Mucosa of rectum (tissue), 2 donors: ENCODE measurements around the gene PBX4.

Source experiments
- H3K27ac ChIP-seq, 2 donors: one replicate each; pipeline ENCODE4 v1.7.0; 2013; ENCODE audit warnings: inconsistent platforms in 2 of 2, low read depth in 2 of 2, low read length in 2 of 2
- H3K27me3 ChIP-seq, 2 donors: one replicate each; pipeline ENCODE4 v1.7.0; 2013; ENCODE audit warnings: low read length in 2 of 2; ENCODE audit not compliant: control insufficient read depth in 2 of 2, insufficient read depth in 2 of 2
- H3K36me3 ChIP-seq, 2 donors: one replicate each; pipeline ENCODE4 v1.7.0; 2013; ENCODE audit warnings: low read length in 2 of 2; ENCODE audit not compliant: control insufficient read depth in 2 of 2, insufficient read depth in 2 of 2
- H3K4me1 ChIP-seq, 2 donors: one replicate each; pipeline ENCODE4 v1.7.0; 2013; ENCODE audit warnings: low read length in 2 of 2, mild to moderate bottlenecking in 1 of 2; ENCODE audit not compliant: control insufficient read depth in 2 of 2, insufficient read depth in 2 of 2
- H3K4me3 ChIP-seq, 2 donors: one replicate each; pipeline ENCODE4 v1.7.0; 2013; ENCODE audit warnings: low read length in 2 of 2
- H3K9ac ChIP-seq, 2 donors: one replicate each; pipeline ENCODE4 v1.7.0; 2013; ENCODE audit warnings: low read length in 2 of 2, low read depth in 1 of 2, mild to moderate bottlenecking in 1 of 2
- H3K9me3 ChIP-seq, 2 donors: one replicate each; pipeline ENCODE4 v1.7.0; 2013; ENCODE audit warnings: low read length in 2 of 2; ENCODE audit not compliant: control insufficient read depth in 2 of 2
- donor health status: healthy.
- donor health status: Normal muscosa, but diverticular disease.

The PBX4 gene

DNA sequence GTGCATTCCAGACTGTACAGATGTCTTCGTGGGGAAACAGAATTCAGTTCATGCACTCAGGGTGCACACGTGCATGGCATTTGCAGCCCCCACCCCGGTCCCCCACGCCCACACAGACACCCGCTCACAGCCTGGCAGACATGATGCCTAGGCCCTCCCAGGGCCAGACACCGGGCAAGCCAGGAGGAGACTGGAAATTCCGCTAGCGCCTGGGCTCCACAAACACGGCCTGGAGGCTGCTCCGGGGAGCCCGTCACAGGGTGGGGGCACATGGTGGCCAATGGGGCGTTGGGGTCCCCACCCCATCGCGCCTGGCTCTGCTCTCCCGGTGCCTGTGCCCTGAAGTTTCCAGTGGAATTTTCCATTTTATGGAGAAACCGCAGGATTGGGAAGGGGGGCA, 76.9 kb downstream of the PBX4 start:
- H3K27ac ChIP-seq: no peak overlapping the region
- H3K36me3 ChIP-seq: no peaks in the 10 kb centered on the region
- H3K9me3 ChIP-seq: no peaks in the 10 kb centered on the region
- H3K27me3 ChIP-seq: peaks cover 13 to 18% of the 10 kb centered on the region in 2 donors
- no peak overlapping the region for H3K9ac ChIP-seq
- H3K4me1 ChIP-seq: peaks cover 9 to 12% of the 10 kb centered on the region in 2 donors
- no peak overlapping the region for H3K4me3 ChIP-seq

DNA sequence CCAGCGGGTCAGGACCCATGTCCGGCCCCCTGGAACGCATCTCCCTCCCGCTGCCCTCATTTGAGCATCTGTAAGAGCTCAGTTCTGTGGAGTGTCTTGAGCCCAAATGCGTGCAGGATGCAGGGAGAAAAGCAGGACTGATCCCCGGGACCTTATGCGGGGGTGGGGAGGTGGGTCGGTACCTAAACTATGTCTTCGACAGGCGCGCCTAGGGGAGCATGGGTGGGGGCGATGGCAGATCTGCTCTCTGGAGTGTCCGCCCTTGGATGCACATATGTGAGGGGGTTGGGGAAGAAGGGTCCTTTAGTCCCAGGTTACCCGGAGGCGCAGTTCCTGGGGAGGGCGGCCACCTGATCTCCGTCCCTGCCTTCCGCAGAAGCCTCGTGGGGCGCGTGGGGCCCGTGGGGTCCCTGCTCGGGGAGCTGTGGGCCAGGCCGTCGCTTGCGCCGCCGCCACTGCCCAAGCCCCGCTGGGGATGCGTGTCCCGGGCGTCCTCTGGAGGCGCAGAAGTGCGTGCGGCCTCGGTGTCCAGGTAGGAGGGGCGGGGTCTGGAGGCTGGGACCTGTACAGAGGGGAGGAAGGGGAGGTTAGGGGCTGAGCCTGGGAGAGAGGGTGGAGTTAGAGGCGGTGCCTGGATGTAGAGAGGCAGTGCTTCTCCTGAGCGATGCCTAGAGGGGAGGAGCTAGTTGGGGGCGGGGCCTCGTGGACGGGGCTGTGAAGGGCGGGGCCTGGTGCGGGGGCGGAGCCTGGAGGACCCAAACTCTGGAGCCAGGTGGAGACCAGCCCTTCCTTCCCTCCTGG, 77.6 kb downstream of the PBX4 start:
- peaks cover 13 to 18% of the 10 kb centered on the region in 2 donors for H3K27me3 ChIP-seq
- H3K4me1 ChIP-seq: peaks cover 9 to 12% of the 10 kb centered on the region in 2 donors
- peak overlapping the region; percentile 16 to 44 for H3K4me3 ChIP-seq
- no peak overlapping the region for H3K27ac ChIP-seq
- no peaks in the 10 kb centered on the region for H3K9me3 ChIP-seq
- no peaks in the 10 kb centered on the region for H3K36me3 ChIP-seq
- H3K9ac ChIP-seq: no peak overlapping the region

DNA sequence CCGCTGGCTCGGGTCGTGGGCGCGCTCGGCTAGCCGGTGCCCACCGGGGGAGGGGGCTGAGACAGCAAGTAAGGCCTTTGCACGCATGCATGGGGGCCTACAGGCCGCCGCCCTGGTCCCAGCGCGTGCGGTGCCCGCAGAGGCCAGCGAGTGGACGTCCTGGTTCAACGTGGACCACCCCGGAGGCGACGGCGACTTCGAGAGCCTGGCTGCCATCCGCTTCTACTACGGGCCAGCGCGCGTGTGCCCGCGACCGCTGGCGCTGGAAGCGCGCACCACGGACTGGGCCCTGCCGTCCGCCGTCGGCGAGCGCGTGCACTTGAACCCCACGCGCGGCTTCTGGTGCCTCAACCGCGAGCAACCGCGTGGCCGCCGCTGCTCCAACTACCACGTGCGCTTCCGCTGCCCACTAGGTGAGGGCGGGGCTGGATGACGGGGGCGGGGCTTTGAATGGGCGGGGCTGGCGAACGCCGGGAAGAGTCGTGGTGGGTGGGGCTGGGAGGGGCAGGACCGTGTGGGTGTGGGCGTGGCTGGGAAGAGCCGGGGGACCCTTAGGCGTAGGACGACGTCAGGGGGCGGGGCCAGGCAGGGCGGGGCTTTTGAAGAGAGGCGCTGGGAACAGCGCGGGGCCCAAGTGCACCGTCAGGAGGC, 78.3 kb downstream of the PBX4 start:
- H3K27me3 ChIP-seq: peaks cover 13 to 18% of the 10 kb centered on the region in 2 donors
- peaks cover 9 to 12% of the 10 kb centered on the region in 2 donors for H3K4me1 ChIP-seq
- peak overlapping the region; percentile 16 to 44 for H3K4me3 ChIP-seq
- H3K9ac ChIP-seq: no peak overlapping the region
- H3K36me3 ChIP-seq: no peaks in the 10 kb centered on the region
- no peaks in the 10 kb centered on the region for H3K9me3 ChIP-seq
- H3K27ac ChIP-seq: no peak overlapping the region

DNA sequence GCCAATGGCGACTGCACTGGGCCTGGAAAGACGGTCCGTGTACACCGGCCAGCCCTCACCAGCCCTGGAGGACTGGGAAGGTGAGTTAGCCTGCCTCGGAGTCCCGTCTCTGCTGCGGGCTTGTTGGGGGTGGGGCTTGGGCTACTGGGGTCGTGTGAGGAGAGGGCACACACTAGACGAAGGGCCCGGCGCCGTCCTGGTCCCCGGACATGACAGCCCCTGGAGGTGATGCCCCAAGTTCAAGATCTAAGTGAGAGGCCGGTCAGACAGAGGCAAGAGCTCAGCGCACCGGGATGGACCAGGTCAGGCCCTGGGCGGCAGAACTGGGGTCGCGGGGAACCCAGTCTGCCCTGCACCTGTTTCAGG, 78.8 kb downstream of the PBX4 start:
- no peak overlapping the region for H3K4me3 ChIP-seq
- H3K27ac ChIP-seq: no peak overlapping the region
- H3K36me3 ChIP-seq: no peaks in the 10 kb centered on the region
- H3K9ac ChIP-seq: no peak overlapping the region
- peaks cover 13 to 18% of the 10 kb centered on the region in 2 donors for H3K27me3 ChIP-seq
- H3K9me3 ChIP-seq: no peaks in the 10 kb centered on the region
- peaks cover 9 to 12% of the 10 kb centered on the region in 2 donors for H3K4me1 ChIP-seq

DNA sequence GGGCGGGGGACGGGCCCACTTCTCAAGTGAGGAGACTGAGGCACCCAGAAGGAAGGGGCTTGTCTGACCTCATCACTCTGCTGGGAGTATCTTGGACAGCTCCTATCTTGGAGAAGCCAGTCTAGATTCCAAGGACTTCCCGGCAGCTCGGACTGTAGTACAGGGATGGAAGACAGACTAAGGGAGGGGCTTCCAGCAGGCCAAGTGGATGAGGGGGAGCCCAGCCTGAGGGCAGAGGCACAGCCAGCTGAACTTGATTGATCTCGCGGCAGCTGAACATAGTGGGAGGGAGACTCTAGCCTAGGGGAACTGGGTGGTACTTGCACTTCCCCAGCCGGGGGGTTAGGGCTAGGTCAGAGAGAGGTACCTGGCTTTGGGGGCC, 79.7 kb downstream of the PBX4 start:
- H3K27me3 ChIP-seq: peaks cover 13 to 18% of the 10 kb centered on the region in 2 donors
- H3K36me3 ChIP-seq: no peaks in the 10 kb centered on the region
- H3K27ac ChIP-seq: no peak overlapping the region
- H3K4me1 ChIP-seq: peaks cover 9 to 12% of the 10 kb centered on the region in 2 donors
- H3K4me3 ChIP-seq: no peak overlapping the region
- H3K9ac ChIP-seq: no peak overlapping the region
- no peaks in the 10 kb centered on the region for H3K9me3 ChIP-seq

DNA sequence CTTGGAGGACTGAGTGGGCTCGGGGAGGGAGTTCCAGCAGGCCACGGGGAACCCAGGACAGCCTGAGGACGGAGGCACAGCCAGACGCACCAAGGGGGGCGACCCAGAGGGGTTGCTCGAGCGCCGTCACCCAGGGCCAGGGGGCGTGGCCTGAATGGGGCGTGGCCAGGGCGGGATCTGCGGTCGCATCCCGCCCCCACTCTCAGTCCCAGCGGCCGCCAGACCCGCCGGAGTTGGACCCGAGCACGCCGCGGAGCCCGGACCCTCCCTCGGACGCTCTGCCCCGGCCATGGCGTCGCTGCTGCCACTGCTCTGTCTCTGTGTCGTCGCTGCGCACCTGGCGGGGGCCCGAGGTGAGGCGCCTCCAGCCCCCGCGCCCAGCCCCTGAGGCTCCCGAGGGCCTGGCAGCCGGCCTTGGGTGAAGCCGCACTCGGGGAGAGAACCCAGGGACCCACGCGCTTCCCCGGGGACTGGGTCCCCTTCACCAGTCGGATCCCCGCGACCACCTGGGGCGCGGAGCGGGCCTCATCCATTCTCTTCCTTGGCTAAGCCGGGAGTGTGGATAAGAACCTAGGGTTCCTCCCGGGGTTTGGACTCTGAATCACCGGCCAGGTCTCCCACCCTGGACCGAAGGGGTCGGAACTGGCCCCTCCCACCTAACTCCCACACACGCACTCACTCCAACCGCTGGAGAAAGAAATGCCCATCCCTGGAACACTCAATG, 80.3 kb downstream of the PBX4 start, which contains the start of gene CILP2:
Gene CILP2, plus strand, starts transcription at position 205 of the 724 bp plus-strand sequence. Its CDS starts 85 bp downstream, at position 290.
- peaks cover 9 to 12% of the 10 kb centered on the region in 2 donors for H3K4me1 ChIP-seq
- peaks cover 13 to 18% of the 10 kb centered on the region in 2 donors for H3K27me3 ChIP-seq
- no peaks in the 10 kb centered on the region for H3K9me3 ChIP-seq
- H3K9ac ChIP-seq: no peak within 1 kb of the TSS
- no peak within 1 kb of the TSS for H3K27ac ChIP-seq
- H3K4me3 ChIP-seq: peak within 1 kb of the TSS; percentile 9 to 13
- no peaks in the 10 kb centered on the region for H3K36me3 ChIP-seq

DNA sequence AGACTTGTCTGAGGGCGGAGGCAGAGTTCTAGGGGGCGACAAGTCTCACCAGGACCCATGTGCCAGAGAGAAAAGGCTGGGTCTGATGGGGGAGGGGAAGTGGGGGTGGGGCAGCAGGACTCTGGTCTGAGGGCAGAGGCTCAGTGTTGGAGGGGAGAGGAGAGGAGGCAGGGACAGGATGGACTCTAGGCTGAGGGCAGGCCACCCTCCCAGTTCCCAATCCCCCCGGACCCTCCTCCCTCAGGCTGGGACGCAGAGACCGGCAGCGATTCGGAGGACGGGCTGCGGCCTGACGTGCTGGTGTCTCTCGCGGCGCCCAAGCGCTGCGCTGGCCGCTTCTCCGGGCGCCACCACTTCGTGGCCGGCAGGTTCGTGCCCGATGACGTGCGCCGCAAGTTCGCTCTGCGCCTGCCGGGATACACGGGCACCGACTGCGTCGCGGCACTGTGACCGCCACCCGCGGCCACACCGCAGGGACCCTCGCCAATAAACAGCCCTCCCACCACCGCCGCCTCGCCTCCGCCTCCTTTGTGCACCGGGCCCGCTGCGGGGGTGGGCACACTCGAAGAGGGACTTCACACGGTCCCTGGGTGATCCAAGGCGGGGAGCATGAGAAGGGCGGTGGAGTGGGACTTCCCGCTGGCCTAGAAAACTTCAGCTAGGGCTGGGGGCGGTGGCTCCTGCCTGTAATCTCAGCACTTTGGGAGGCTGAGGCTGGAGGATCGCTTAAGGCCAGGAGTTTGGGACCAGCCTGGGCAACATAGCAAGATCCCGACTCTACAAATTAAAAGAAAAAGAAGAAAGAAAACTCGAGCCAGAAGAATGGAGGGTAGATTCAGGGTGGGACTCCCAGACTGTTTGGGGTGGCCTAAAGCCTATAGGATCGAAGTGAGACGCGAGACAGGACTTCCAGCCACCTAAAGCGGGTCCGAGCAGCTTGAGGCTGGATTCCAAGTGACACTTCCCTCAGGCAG, 81.1 kb downstream of the PBX4 start:
- no peak overlapping the region for H3K27ac ChIP-seq
- no peak overlapping the region for H3K9ac ChIP-seq
- H3K4me3 ChIP-seq: peak overlapping the region in 1 of 2 donors; percentile 13
- peaks cover 9 to 12% of the 10 kb centered on the region in 2 donors for H3K4me1 ChIP-seq
- H3K36me3 ChIP-seq: no peaks in the 10 kb centered on the region
- H3K27me3 ChIP-seq: peaks cover 8 to 18% of the 10 kb centered on the region in 2 donors
- no peaks in the 10 kb centered on the region for H3K9me3 ChIP-seq

DNA sequence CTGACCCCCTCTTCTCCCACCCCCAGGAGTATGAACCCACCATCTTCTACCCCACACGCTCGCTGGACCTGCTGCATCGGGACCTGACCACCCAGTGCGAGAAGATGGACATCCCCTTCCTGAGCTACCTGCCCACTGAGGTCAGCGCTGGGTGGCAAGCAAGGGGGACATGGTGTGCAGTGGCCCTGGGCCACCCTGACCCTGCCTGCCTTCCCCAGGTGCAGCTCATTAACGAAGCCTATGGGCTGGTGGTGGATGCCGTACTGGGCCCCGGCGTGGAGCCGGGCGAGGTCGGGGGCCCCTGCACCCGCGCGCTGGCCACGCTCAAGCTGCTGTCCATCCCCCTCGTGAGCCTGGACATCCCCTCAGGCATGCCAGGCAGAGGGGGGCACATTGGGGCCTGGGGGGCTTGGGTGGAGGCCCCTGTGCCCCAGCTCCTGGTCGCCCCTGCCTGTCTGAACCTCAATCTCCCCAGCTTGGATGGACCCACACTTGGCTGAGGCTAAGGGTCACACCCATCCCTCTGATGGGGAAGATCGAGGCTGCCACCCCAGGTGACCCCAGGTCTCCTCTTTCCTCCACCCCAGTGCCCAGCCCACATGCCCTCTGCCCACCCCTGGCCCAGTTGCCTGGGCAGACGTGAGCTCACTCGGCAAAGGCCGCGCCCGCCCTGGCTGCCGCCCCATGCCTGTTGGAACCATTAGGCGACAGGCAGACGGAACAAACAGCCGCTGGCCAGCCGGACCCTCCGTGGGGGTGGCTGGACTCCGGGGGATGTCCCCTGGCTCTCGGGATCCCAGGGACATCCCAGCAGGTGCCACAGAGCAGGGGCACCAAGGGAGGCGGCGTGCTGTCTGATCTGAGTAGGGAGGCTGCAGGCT, 82.9 kb downstream of the PBX4 start:
- no peaks in the 10 kb centered on the region for H3K9me3 ChIP-seq
- H3K4me1 ChIP-seq: peaks cover 9 to 12% of the 10 kb centered on the region in 2 donors
- peaks cover 5 to 15% of the 10 kb centered on the region in 2 donors for H3K27me3 ChIP-seq
- no peak overlapping the region for H3K4me3 ChIP-seq
- H3K36me3 ChIP-seq: no peaks in the 10 kb centered on the region
- no peak overlapping the region for H3K9ac ChIP-seq
- H3K27ac ChIP-seq: no peak overlapping the region
